SU-DHL-6 (cell line): ENCODE data around the gene CRADD.

ENCODE experiments used
- H2AFZ ChIP-seq: fragments of 200-600 bp; sonication (generic); 2 replicates; pipeline ENCODE4 v1.6.1; 2014; ENCODE audit warnings: low read depth, mild to moderate bottlenecking, moderate library complexity, mixed read lengths, antibody characterized with exemption, low read length; ENCODE audit not compliant: severe bottlenecking
- H3F3A ChIP-seq: fragments of 200-600 bp; shearing (Covaris generic); 2 replicates; pipeline ENCODE4 v1.6.0; 2016; ENCODE audit warnings: antibody characterized with exemption, mild to moderate bottlenecking; ENCODE audit not compliant: insufficient read depth
- H3K27ac ChIP-seq: fragments of 200-600 bp; sonication (generic); 2 replicates; pipeline ENCODE4 v1.5.1; 2016; ENCODE audit warnings: low read depth, mild to moderate bottlenecking, low read length, moderate library complexity, mixed read lengths
- H3K27me3 ChIP-seq: fragments of 200-600 bp; sonication (generic), shearing (Covaris generic); 2 replicates; pipeline ENCODE4 v1.6.0; 2014; ENCODE audit warnings: mild to moderate bottlenecking, low read length
- H3K36me3 ChIP-seq: fragments of 200-600 bp; sonication (generic); 2 replicates; pipeline ENCODE4 v1.6.1; 2014; ENCODE audit warnings: mild to moderate bottlenecking, low read length, mixed read lengths
- H3K4me2 ChIP-seq: fragments of 300-600, 200-600 bp; shearing (Covaris generic), sonication (generic); 2 replicates; pipeline ENCODE4 v1.6.0; 2014; ENCODE audit warnings: low read length, low read depth, mild to moderate bottlenecking; ENCODE audit not compliant: poor library complexity, severe bottlenecking
- H3K4me3 ChIP-seq: fragments of 200-600 bp; sonication (generic); 2 replicates; pipeline ENCODE4 v1.5.1; 2014; ENCODE audit warnings: antibody characterized with exemption, low read length, mild to moderate bottlenecking, mixed read lengths; ENCODE audit not compliant: insufficient read depth, poor library complexity, severe bottlenecking
- H3K79me2 ChIP-seq: fragments of 200-600 bp; sonication (generic); 2 replicates; pipeline ENCODE4 v1.6.1; 2014; ENCODE audit warnings: mild to moderate bottlenecking, low read length, moderate library complexity; ENCODE audit not compliant: insufficient read depth
- H3K9ac ChIP-seq: fragments of 200-600 bp; sonication (generic); 2 replicates; pipeline ENCODE4 v1.7.0; 2014; ENCODE audit warnings: mild to moderate bottlenecking, low read length
- H3K9me2 ChIP-seq: fragments of 200-600 bp; sonication (generic); replicated peaks from 2 replicates; pipeline ENCODE4 v1.6.1; 2014; ENCODE audit warnings: low read length; ENCODE audit not compliant: insufficient read depth
- H3K9me3 ChIP-seq: fragments of 200-600 bp; sonication (generic); 2 replicates; pipeline ENCODE4 v1.6.1; 2014; ENCODE audit warnings: low read length, mixed read lengths; ENCODE audit not compliant: insufficient read depth
- H4K20me1 ChIP-seq: fragments of 200-600 bp; sonication (generic); 2 replicates; pipeline ENCODE4 v1.6.1; 2014; ENCODE audit warnings: low read depth, mild to moderate bottlenecking, antibody characterized with exemption, low read length, moderate library complexity, mixed read lengths
- CTCF ChIP-seq: fragments of 200-600 bp; sonication (generic); IDR thresholded peaks from one replicate; pipeline ENCODE4 v1.5.1; 2017; ENCODE audit warnings: antibody characterized with exemption, mild to moderate bottlenecking, low read length, moderate library complexity; ENCODE audit not compliant: insufficient read depth, poor library complexity, severe bottlenecking
- EZH2phosphoT487 ChIP-seq: fragments of 200-600 bp; sonication (generic), shearing (Covaris generic); conservative IDR thresholded peaks from 2 replicates; pipeline ENCODE4 v1.6.1; 2018; ENCODE audit warnings: mild to moderate bottlenecking, antibody characterized with exemption, low read length, moderate library complexity, mixed read lengths

CRADD gene

GRCh38 chr12:93911396-93911795, 234.2 kb downstream of the CRADD start:
- no peak overlapping the region for H3K4me3 ChIP-seq
- no peaks in the 10 kb centered on the region for H4K20me1 ChIP-seq
- no peak overlapping the region for H3K9ac ChIP-seq
- H3K79me2 ChIP-seq, result no peaks in the 10 kb centered on the region
- no peaks in the 10 kb centered on the region for H3K9me2 ChIP-seq
- no peak overlapping the region for H3K4me2 ChIP-seq
- H3K27me3 ChIP-seq, result no peaks in the 10 kb centered on the region
- no peak for TF ChIP-seq EZH2phosphoT487
- TF ChIP-seq CTCF, result no peak
- H3F3A ChIP-seq, result no peaks in the 10 kb centered on the region
- no peak overlapping the region for H3K27ac ChIP-seq
- H3K36me3 ChIP-seq, result no peaks in the 10 kb centered on the region
- H3K9me3 ChIP-seq, result no peaks in the 10 kb centered on the region
- no peak overlapping the region for H2AFZ ChIP-seq

GRCh38 chr12:93912086-93912733, 235.0 kb downstream of the CRADD start:
- H3F3A ChIP-seq, result no peaks in the 10 kb centered on the region
- H3K9me2 ChIP-seq, result no peaks in the 10 kb centered on the region
- H2AFZ ChIP-seq, result no peak overlapping the region
- H3K79me2 ChIP-seq, result no peaks in the 10 kb centered on the region
- no peak overlapping the region for H3K4me2 ChIP-seq
- no peaks in the 10 kb centered on the region for H3K36me3 ChIP-seq
- TF ChIP-seq EZH2phosphoT487 (no peak), CTCF (no peak)
- no peaks in the 10 kb centered on the region for H3K9me3 ChIP-seq
- no peak overlapping the region for H3K4me3 ChIP-seq
- H4K20me1 ChIP-seq, result no peaks in the 10 kb centered on the region
- no peak overlapping the region for H3K9ac ChIP-seq
- no peak overlapping the region for H3K27ac ChIP-seq
- H3K27me3 ChIP-seq, result no peaks in the 10 kb centered on the region

GRCh38 chr12:93913845-93914244, 236.7 kb downstream of the CRADD start:
- no peaks in the 10 kb centered on the region for H3K36me3 ChIP-seq
- H3F3A ChIP-seq, result no peaks in the 10 kb centered on the region
- no peak overlapping the region for H3K4me3 ChIP-seq
- H3K9me3 ChIP-seq, result no peaks in the 10 kb centered on the region
- no peak overlapping the region for H3K4me2 ChIP-seq
- no peak for TF ChIP-seq EZH2phosphoT487
- TF ChIP-seq CTCF, result no peak
- no peak overlapping the region for H3K9ac ChIP-seq
- H3K9me2 ChIP-seq, result no peaks in the 10 kb centered on the region
- no peak overlapping the region for H3K27ac ChIP-seq
- no peaks in the 10 kb centered on the region for H3K79me2 ChIP-seq
- H3K27me3 ChIP-seq, result no peaks in the 10 kb centered on the region
- H2AFZ ChIP-seq, result no peak overlapping the region
- H4K20me1 ChIP-seq, result no peaks in the 10 kb centered on the region
